ENCODE results near the gene PARVA.

Gene PARVA

GRCh38 chr11:12403122-12403996 is 26.0 kb downstream of the PARVA start:
- DNase-seq (ENCODE audit: low read depth in 3 of 3), result no peak

GRCh38 chr11:12403997-12404350 is 26.6 kb downstream of the PARVA start:
- no peak for DNase-seq (ENCODE audit: low read depth in 3 of 3)

- no peak for DNase-seq (ENCODE audit: low read depth in 3 of 3)
These were observed 27.1 kb downstream of the PARVA start for GRCh38 chr11:12404436-12404835.

- no peak for DNase-seq (ENCODE audit: low read depth in 3 of 3)
These were observed 30.9 kb downstream of the PARVA start for GRCh38 chr11:12408156-12408770.

GRCh38 chr11:12409621-12410005 is 32.2 kb downstream of the PARVA start:
- DNase-seq (ENCODE audit: low read depth in 3 of 3), result no peak

GRCh38 chr11:12410006-12410728 is 32.8 kb downstream of the PARVA start:
- no peak for DNase-seq (ENCODE audit: low read depth in 3 of 3)

GRCh38 chr11:12411393-12411792 is 34.0 kb downstream of the PARVA start:
- DNase-seq (ENCODE audit: low read depth in 3 of 3), result no peak

- peak; percentile 4 to 28 (median 20) for DNase-seq (ENCODE audit: low read depth in 3 of 3)
These were observed 34.7 kb downstream of the PARVA start for GRCh38 chr11:12411806-12412727.

GRCh38 chr11:12413141-12414052 is 36.0 kb downstream of the PARVA start:
- no peak for DNase-seq (ENCODE audit: low read depth in 3 of 3)

GRCh38 chr11:12414611-12415010 is 37.2 kb downstream of the PARVA start:
- DNase-seq (ENCODE audit: low read depth in 3 of 3), result no peak

- no peak for DNase-seq (ENCODE audit: low read depth in 3 of 3)
These were observed 38.1 kb downstream of the PARVA start for GRCh38 chr11:12415342-12415966.

GRCh38 chr11:12416552-12416951 is 39.2 kb downstream of the PARVA start:
- DNase-seq (ENCODE audit: low read depth in 3 of 3), result no peak

GRCh38 chr11:12417691-12418611 is 40.6 kb downstream of the PARVA start:
- no peak for DNase-seq (ENCODE audit: low read depth in 3 of 3)

- DNase-seq (ENCODE audit: low read depth in 3 of 3), result no peak
These were observed 42.7 kb downstream of the PARVA start for GRCh38 chr11:12420040-12420439.

- DNase-seq (ENCODE audit: low read depth in 3 of 3), result no peak
These were observed 43.3 kb downstream of the PARVA start for GRCh38 chr11:12420706-12421105.

GRCh38 chr11:12421386-12421785 is 44.0 kb downstream of the PARVA start:
- DNase-seq (ENCODE audit: low read depth in 3 of 3), result no peak

- DNase-seq (ENCODE audit: low read depth in 3 of 3), result no peak
These were observed 48.8 kb downstream of the PARVA start for GRCh38 chr11:12426176-12426575.

GRCh38 chr11:12429155-12429554 is 51.8 kb downstream of the PARVA start:
- no peak for DNase-seq (ENCODE audit: low read depth in 3 of 3)

GRCh38 chr11:12430351-12430750 is 53.0 kb downstream of the PARVA start:
- DNase-seq (ENCODE audit: low read depth in 3 of 3), result no peak
